GM23248 (cell line): ENCODE results near the gene PHKG1. TPM values are rescaled to one million over a fixed set of nuclear protein-coding genes. Genes with fewer than 3 reads are reported as not detected.
"Not testable (repeated sequence)": the region's sequence is repeated elsewhere in the genome, so short reads cannot be mapped to it uniquely, and the experiment has no call there.

Experiments used
- DNase-seq: peaks from one replicate; pipeline ENCODE4 v3.0.0-alpha.2; 2015
- H2AFZ ChIP-seq: fragments of 200-600 bp; sonication (generic); 2 replicates; pipeline ENCODE4 v1.6.1; 2016; ENCODE audit warnings: antibody characterized with exemption
- H3F3A ChIP-seq: fragments of 200-600 bp; sonication (generic); 2 replicates; pipeline ENCODE4 v1.6.1; 2016; ENCODE audit warnings: mild to moderate bottlenecking, antibody characterized with exemption, mixed run types; ENCODE audit not compliant: insufficient read depth
- H3K27ac ChIP-seq: fragments of 200-600 bp; sonication (generic); 2 replicates; pipeline ENCODE4 v1.5.1; 2016; ENCODE audit warnings: mild to moderate bottlenecking
- H3K27me3 ChIP-seq: fragments of 200-600 bp; sonication (generic); replicated peaks from 2 replicates; pipeline ENCODE4 v1.6.1; 2016; ENCODE audit warnings: mild to moderate bottlenecking; ENCODE audit not compliant: insufficient read depth
- H3K36me3 ChIP-seq: fragments of 200-600 bp; sonication (generic); 2 replicates; pipeline ENCODE4 v1.6.1; 2016; ENCODE audit warnings: low read depth, mild to moderate bottlenecking
- H3K4me1 ChIP-seq: fragments of 200-600 bp; sonication (generic); 2 replicates; pipeline ENCODE4 v1.6.1; 2016; ENCODE audit warnings: mild to moderate bottlenecking; ENCODE audit not compliant: insufficient read depth
- H3K4me2 ChIP-seq: fragments of 200-600 bp; sonication (generic); one replicate; pipeline ENCODE4 v1.6.1; 2016; ENCODE audit warnings: mild to moderate bottlenecking; ENCODE audit not compliant: unreplicated experiment
- H3K4me3 ChIP-seq: fragments of 200-600 bp; sonication (generic); 2 replicates; pipeline ENCODE4 v1.5.1; 2016; ENCODE audit warnings: mild to moderate bottlenecking
- H3K79me2 ChIP-seq: fragments of 200-600 bp; sonication (generic); 2 replicates; pipeline ENCODE4 v1.6.1; 2016; ENCODE audit warnings: mild to moderate bottlenecking; ENCODE audit not compliant: insufficient read depth
- H3K9ac ChIP-seq: fragments of 200-600 bp; sonication (generic); 2 replicates; pipeline ENCODE4 v1.6.1; 2016; ENCODE audit warnings: mild to moderate bottlenecking
- H3K9me2 ChIP-seq: fragments of 200-600 bp; sonication (generic); 2 replicates; pipeline ENCODE4 v1.6.1; 2016; ENCODE audit warnings: mixed run types, mild to moderate bottlenecking, moderate library complexity; ENCODE audit not compliant: insufficient read depth
- H3K9me3 ChIP-seq: fragments of 200-600 bp; sonication (generic); one replicate; pipeline ENCODE4 v1.6.1; 2017; ENCODE audit warnings: low read depth
- H4K20me1 ChIP-seq: fragments of 200-600 bp; sonication (generic); 2 replicates; pipeline ENCODE4 v1.6.0; 2016; ENCODE audit not compliant: insufficient read depth
- EZH2 ChIP-seq: fragments of 200-600 bp; sonication (generic); IDR thresholded peaks from 2 replicates; pipeline ENCODE4 v1.6.1; 2018; ENCODE audit warnings: antibody characterized with exemption, mild to moderate bottlenecking; ENCODE audit not compliant: insufficient read depth, poor library complexity, severe bottlenecking
- EZH2phosphoT487 ChIP-seq: fragments of 200-600 bp; sonication (generic); IDR thresholded peaks from 2 replicates; pipeline ENCODE4 v1.6.1; 2018; ENCODE audit warnings: antibody characterized with exemption, moderate library complexity, mild to moderate bottlenecking, low read depth; ENCODE audit not compliant: insufficient read depth
- WGBS, 2 experiments: methylation state at CpG; one replicate each; pipeline ENCODE4 v1.1.6; 2015 to 2017; ENCODE audit warnings: low lambda C conversion rate in 2 of 2, low coverage in 1 of 2; ENCODE audit errors: missing lambda C conversion rate in 2 of 2; 5-methylcytosine and 5-hydroxymethylcytosine counted together
- in situ Hi-C: fragments of 300-500 bp; cut with MboI; formaldehyde crosslinking; loops from 2 replicates; pipeline ENCODE4 v1.15.0; 2020
- polyA plus RNA-seq: library from polyadenylated mRNA; unstranded; fragments of >200 nt; fragmentation: Nextera tagmentation; extraction: Ambion mirVana; gene quantifications from 2 replicates; pipeline ENCODE4 v1.2.1, GENCODE V29; 2016
- total RNA-seq: library from RNA; depleted of rRNA; stranded (reverse); fragments of >200 nt; shearing (Covaris generic); gene quantifications from 2 replicates; pipeline ENCODE4 v1.2.3, GENCODE V29; 2014

PHKG1 gene
- total and polyA plus RNA-seq, 2 experiments from 2014 or later: 0.32 to 0.41 TPM

- no peaks in the 10 kb centered on the region for H4K20me1 ChIP-seq
- H3K4me3 ChIP-seq: no peak overlapping the region
- no peak overlapping the region for H3K9ac ChIP-seq
- H3K4me2 ChIP-seq: no peak overlapping the region
- H3K9me2 ChIP-seq: no peaks in the 10 kb centered on the region
- H3K79me2 ChIP-seq: no peaks in the 10 kb centered on the region
- in situ Hi-C loops: no loop called here
- H3K4me1 ChIP-seq: no peaks in the 10 kb centered on the region
- no peaks in the 10 kb centered on the region for H3K36me3 ChIP-seq
- TF ChIP-seq EZH2 (no peak), EZH2phosphoT487 (no peak)
- H2AFZ ChIP-seq: no peak overlapping the region
- H3K27ac ChIP-seq: no peak overlapping the region
- no peaks in the 10 kb centered on the region for H3K27me3 ChIP-seq
- no peaks in the 10 kb centered on the region for H3K9me3 ChIP-seq
- no peaks in the 10 kb centered on the region for H3F3A ChIP-seq
- WGBS, 2 experiments: 39 to 44% methylated on average over 6 of the region's 6 CpGs
- no peak for DNase-seq
Measured at GRCh38 chr7:56124981-56125380, 32.2 kb upstream of the PHKG1 start.

GRCh38 chr7:56121440-56121839, 28.7 kb upstream of the PHKG1 start:
- Histone ChIP-seq H3K4me3 (no peak overlapping the region), H3K9me3 (no peaks in the 10 kb centered on the region), H2AFZ (no peak overlapping the region), H3K9me2 (no peaks in the 10 kb centered on the region), H4K20me1 (no peaks in the 10 kb centered on the region), H3K4me1 (no peaks in the 10 kb centered on the region), H3K36me3 (no peaks in the 10 kb centered on the region), H3K9ac (no peak overlapping the region), H3K27ac (no peak overlapping the region), H3K27me3 (peaks cover 1% of the 10 kb centered on the region; the same call in 1 of the 2 replicates), H3K4me2 (no peak overlapping the region), H3F3A (no peaks in the 10 kb centered on the region), H3K79me2 (no peaks in the 10 kb centered on the region)
- TF ChIP-seq EZH2 (no peak), EZH2phosphoT487 (no peak)
- WGBS, 2 experiments: 56 to 60% methylated on average over 6 of the region's 6 CpGs
- DNase-seq: no peak
- in situ Hi-C loops: no loop called here

GRCh38 chr7:56115852-56116538, 23.2 kb upstream of the PHKG1 start, which contains the start of gene NUPR2:
Gene NUPR2 (minus strand): TSS chr7:56116417. CDS start chr7:56116314, 103 bp downstream.
- H3K9me3 ChIP-seq: no peaks in the 10 kb centered on the region
- no peaks in the 10 kb centered on the region for H3K9me2 ChIP-seq
- H3K36me3 ChIP-seq: no peaks in the 10 kb centered on the region
- in situ Hi-C loops: no loop called here
- no peaks in the 10 kb centered on the region for H3K79me2 ChIP-seq
- H3F3A ChIP-seq: no peaks in the 10 kb centered on the region
- DNase-seq: no peak
- no peaks in the 10 kb centered on the region for H3K4me1 ChIP-seq
- peaks cover 4% of the 10 kb centered on the region; the same call in 1 of the 2 replicates for H3K27me3 ChIP-seq
- H3K9ac ChIP-seq: no peak within 1 kb of the TSS
- no peak within 1 kb of the TSS for H3K4me2 ChIP-seq
- no peak within 1 kb of the TSS for H2AFZ ChIP-seq
- 6 to 7% methylated on average over 51 to 62 of the region's 65 CpGs for WGBS, 2 experiments
- H3K4me3 ChIP-seq: no peak within 1 kb of the TSS
- no peaks in the 10 kb centered on the region for H4K20me1 ChIP-seq
- no peak within 1 kb of the TSS for H3K27ac ChIP-seq
- TF ChIP-seq EZH2 (no peak), EZH2phosphoT487 (no peak)

- H2AFZ ChIP-seq, H3K9ac ChIP-seq, H3K4me1 ChIP-seq, H3K4me3 ChIP-seq, H3K79me2 ChIP-seq, in situ Hi-C loops, H3K9me2 ChIP-seq, H3K9me3 ChIP-seq, H3K4me2 ChIP-seq, H3K27me3 ChIP-seq, H3K36me3 ChIP-seq, H3K27ac ChIP-seq, H3F3A ChIP-seq, H4K20me1 ChIP-seq, DNase-seq: not testable (repeated sequence)
- WGBS, 2 experiments: 60 to 72% methylated on average over 3 of the region's 3 CpGs
Measured at GRCh38 chr7:56112244-56112643, 19.5 kb upstream of the PHKG1 start.

- in situ Hi-C loops: no loop called here
- Histone ChIP-seq H3K9ac (no peak overlapping the region), H2AFZ (no peak overlapping the region), H3K4me3 (no peak overlapping the region), H3K79me2 (peaks cover 7% of the 10 kb centered on the region), H3F3A (peaks cover 5% of the 10 kb centered on the region; the same call in 1 of the 2 replicates), H3K9me3 (no peaks in the 10 kb centered on the region), H3K36me3 (no peaks in the 10 kb centered on the region), H3K27ac (no peak overlapping the region), H3K27me3 (no peaks in the 10 kb centered on the region), H3K4me1 (no peaks in the 10 kb centered on the region; the same call in 1 of the 2 replicates), H4K20me1 (no peaks in the 10 kb centered on the region), H3K4me2 (no peak overlapping the region), H3K9me2 (no peaks in the 10 kb centered on the region)
- WGBS, 2 experiments: 81 to 82% methylated on average over 1 of the region's 1 CpG
- no peak for DNase-seq
- TF ChIP-seq EZH2phosphoT487 (no peak), EZH2 (no peak)
Measured at GRCh38 chr7:56110611-56111010, 17.9 kb upstream of the PHKG1 start.
